IMR-90 (cell line): ENCODE results near the gene BCL11A. TPM values are rescaled to one million over a fixed set of nuclear protein-coding genes. Genes with fewer than 3 reads are reported as not detected.

Experiments
- ATAC-seq: fragments of 200-7000 bp; cut with Tn5 transposase; 2 replicates; pipeline ENCODE4 v1.9.1; 2020; ENCODE audit warnings: low read depth, mild to moderate bottlenecking, moderate library complexity
- BruUV-seq: library from RNA; stranded (reverse); fragments of 400-500 nt; replicated peaks from 2 replicates; lab custom pipeline; 2021; lab: Mats Ljungman, UMichigan
- CTCF ChIA-PET: fragments of 300-600 bp; formaldehyde crosslinking; extraction: SDS; loops from one replicate; lab custom pipeline; 2021; ENCODE audit warnings: antibody characterized with exemption; lab: Yijun Ruan, JAX
- POLR2A ChIA-PET: fragments of 300-600 bp; sonication (Branson Sonifier 250); formaldehyde crosslinking; loops from one replicate; lab custom pipeline; 2022; ENCODE audit warnings: antibody characterized with exemption; ENCODE audit not compliant: unreplicated experiment; lab: Charles Lee
- DNase-seq: peaks from one replicate; pipeline ENCODE4 v3.0.0; 2013
- H2AFZ ChIP-seq: replicated peaks from 2 replicates; pipeline ENCODE3; 2013; ENCODE audit warnings: low read length, mild to moderate bottlenecking; ENCODE audit not compliant: poor library complexity
- H2AK5ac ChIP-seq: 2 replicates; pipeline ENCODE4 v1.6.1; 2013; ENCODE audit warnings: low read depth, low read length, inconsistent platforms
- H2AK9ac ChIP-seq: replicated peaks from 2 replicates; pipeline ENCODE3; 2013; ENCODE audit warnings: mild to moderate bottlenecking, low read depth, low read length, moderate library complexity; ENCODE audit not compliant: poor library complexity
- H2BK120ac ChIP-seq: 2 replicates; pipeline ENCODE4 v1.6.1; 2013; ENCODE audit warnings: low read depth, low read length, inconsistent platforms
- H2BK15ac ChIP-seq: 3 replicates; pipeline ENCODE4 v1.6.1; 2013; ENCODE audit warnings: low read depth, low read length, inconsistent platforms
- H2BK20ac ChIP-seq: 2 replicates; pipeline ENCODE4 v1.6.1; 2013; ENCODE audit warnings: low read depth, mild to moderate bottlenecking, inconsistent platforms, low read length, moderate library complexity
- H2BK5ac ChIP-seq: 2 replicates; pipeline ENCODE4 v1.6.1; 2013; ENCODE audit warnings: mild to moderate bottlenecking, low read depth, low read length, inconsistent platforms; ENCODE audit not compliant: poor library complexity, severe bottlenecking
- H3K14ac ChIP-seq: replicated peaks from 2 replicates; pipeline ENCODE4 v1.6.1; 2013; ENCODE audit warnings: low read depth, low read length, inconsistent platforms
- H3K18ac ChIP-seq: 2 replicates; pipeline ENCODE4 v1.6.1; 2013; ENCODE audit warnings: low read depth, low read length, control low read depth
- H3K23ac ChIP-seq: 2 replicates; pipeline ENCODE4 v1.6.1; 2013; ENCODE audit warnings: low read depth, low read length, inconsistent platforms
- H3K27ac ChIP-seq: 2 replicates; pipeline ENCODE4 v1.5.1; 2013; ENCODE audit warnings: mild to moderate bottlenecking, control low read depth, low read length; ENCODE audit not compliant: insufficient read depth
- H3K27me3 ChIP-seq: 2 replicates; pipeline ENCODE4 v1.6.1; 2013; ENCODE audit warnings: low read length; ENCODE audit not compliant: control insufficient read depth, insufficient read depth
- H3K36me3 ChIP-seq: 2 replicates; pipeline ENCODE4 v1.6.1; 2013; ENCODE audit warnings: low read length, mixed read lengths; ENCODE audit not compliant: control insufficient read depth, insufficient read depth
- H3K4ac ChIP-seq: 2 replicates; pipeline ENCODE4 v1.6.1; 2013; ENCODE audit warnings: low read depth, low read length, inconsistent platforms
- H3K4me1 ChIP-seq: 2 replicates; pipeline ENCODE4 v1.6.1; 2013; ENCODE audit warnings: low read length, mixed read lengths; ENCODE audit not compliant: control insufficient read depth, insufficient read depth
- H3K4me2 ChIP-seq: 2 replicates; pipeline ENCODE4 v1.6.1; 2013; ENCODE audit warnings: low read depth, mild to moderate bottlenecking, control low read depth, low read length, moderate library complexity
- H3K4me3 ChIP-seq: 2 replicates; pipeline ENCODE4 v1.5.1; 2013; ENCODE audit warnings: low read depth, mild to moderate bottlenecking, control low read depth, low read length, moderate library complexity; ENCODE audit not compliant: insufficient read depth
- H3K56ac ChIP-seq: 2 replicates; pipeline ENCODE4 v1.6.1; 2013; ENCODE audit warnings: low read length, inconsistent platforms; ENCODE audit not compliant: insufficient read depth; ENCODE audit errors: extremely low read depth
- H3K79me1 ChIP-seq, 2 experiments: 2 replicates each; pipeline ENCODE4 v1.6.1; 2013; ENCODE audit warnings: low read length in 2 of 2, inconsistent platforms in 1 of 2, low read depth in 1 of 2
- H3K9ac ChIP-seq: 2 replicates; pipeline ENCODE4 v1.6.1; 2013; ENCODE audit warnings: low read depth, low read length, control low read depth
- H3K9me1 ChIP-seq: 2 replicates; pipeline ENCODE4 v1.6.1; 2013; ENCODE audit warnings: low read length, inconsistent platforms; ENCODE audit not compliant: insufficient read depth
- H3K9me3 ChIP-seq: 2 replicates; pipeline ENCODE4 v1.6.1; 2013; ENCODE audit warnings: low read length; ENCODE audit not compliant: control insufficient read depth, insufficient read depth
- H4K20me1 ChIP-seq: 2 replicates; pipeline ENCODE4 v1.6.1; 2013; ENCODE audit warnings: low read length, inconsistent platforms; ENCODE audit not compliant: insufficient read depth
- H4K5ac ChIP-seq: 2 replicates; pipeline ENCODE4 v1.6.1; 2013; ENCODE audit warnings: mild to moderate bottlenecking, low read depth, low read length, control low read depth
- H4K8ac ChIP-seq, 2 experiments: 2 replicates each; pipeline ENCODE4 v1.6.1; 2013; ENCODE audit warnings: low read depth in 2 of 2, low read length in 2 of 2, control low read depth in 1 of 2, inconsistent platforms in 1 of 2
- H4K91ac ChIP-seq: 2 replicates; pipeline ENCODE4 v1.6.1; 2013; ENCODE audit warnings: low read depth, low read length, inconsistent platforms; ENCODE audit not compliant: insufficient read depth
- BHLHE40 ChIP-seq: fragments of 150-350 bp; IDR thresholded peaks from 2 replicates; pipeline ENCODE4 v1.6.1; 2016; ENCODE audit warnings: mild to moderate bottlenecking, low read depth, low read length
- CEBPB ChIP-seq: IDR thresholded peaks from 2 replicates; pipeline ENCODE4 v1.6.1; 2012; ENCODE audit warnings: low read depth, low read length, improper control_type of control experiment
- CHD1 ChIP-seq: IDR thresholded peaks from 2 replicates; pipeline ENCODE4 v1.6.1; 2012; ENCODE audit warnings: low read depth, low read length, improper control_type of control experiment
- CTCF ChIP-seq: conservative IDR thresholded peaks from 2 replicates; pipeline ENCODE4 v1.5.1; 2012; ENCODE audit warnings: mild to moderate bottlenecking, low read depth, low read length, improper control_type of control experiment
- ELK1 ChIP-seq: fragments of 150-350 bp; IDR thresholded peaks from 2 replicates; pipeline ENCODE4 v1.6.1; 2016; ENCODE audit warnings: low read depth, mild to moderate bottlenecking, low read length, moderate library complexity, borderline replicate concordance
- FOS ChIP-seq: fragments of 150-350 bp; IDR thresholded peaks from 2 replicates; pipeline ENCODE4 v1.6.1; 2016; ENCODE audit warnings: low read depth, low read length
- MAFK ChIP-seq: IDR thresholded peaks from 2 replicates; pipeline ENCODE4 v1.6.1; 2012; ENCODE audit warnings: low read depth, low read length, improper control_type of control experiment
- MAZ ChIP-seq: IDR thresholded peaks from 2 replicates; pipeline ENCODE4 v1.6.1; 2012; ENCODE audit warnings: low read depth, mild to moderate bottlenecking, low read length, improper control_type of control experiment, moderate library complexity, borderline replicate concordance
- MXI1 ChIP-seq: IDR thresholded peaks from 2 replicates; pipeline ENCODE4 v1.6.1; 2012; ENCODE audit warnings: low read depth, mild to moderate bottlenecking, low read length, moderate library complexity, borderline replicate concordance
- NFE2L2 ChIP-seq: fragments of 150-350 bp; IDR thresholded peaks from 2 replicates; pipeline ENCODE4 v1.6.1; 2016; ENCODE audit warnings: low read depth, mild to moderate bottlenecking, low read length
- POLR2A ChIP-seq: IDR thresholded peaks from 2 replicates; pipeline ENCODE4 v1.6.1; 2012; ENCODE audit warnings: mild to moderate bottlenecking, low read depth, low read length
- RAD21 ChIP-seq: IDR thresholded peaks from 2 replicates; pipeline ENCODE4 v1.6.1; 2012; ENCODE audit warnings: low read length, improper control_type of control experiment
- RCOR1 ChIP-seq: IDR thresholded peaks from 2 replicates; pipeline ENCODE4 v1.6.1; 2012; ENCODE audit warnings: mild to moderate bottlenecking, low read length, improper control_type of control experiment; ENCODE audit not compliant: insufficient replicate concordance
- RFX5 ChIP-seq: IDR thresholded peaks from 2 replicates; pipeline ENCODE4 v1.8.0; 2012; ENCODE audit warnings: low read depth, mild to moderate bottlenecking, low read length, moderate library complexity
- SMC3 ChIP-seq: fragments of 150-350 bp; IDR thresholded peaks from 2 replicates; pipeline ENCODE4 v1.6.1; 2016; ENCODE audit warnings: low read depth, mild to moderate bottlenecking, antibody characterized with exemption, low read length, moderate library complexity
- USF2 ChIP-seq: fragments of 150-350 bp; IDR thresholded peaks from 2 replicates; pipeline ENCODE4 v1.6.1; 2017; ENCODE audit warnings: mild to moderate bottlenecking, antibody characterized with exemption, low read length, low read depth
- WGBS, 2 experiments: methylation state at CpG; one replicate each; pipeline versions ENCODE4 v1.1.5 to v1.1.7; 2013; ENCODE audit warnings: missing lambda C conversion rate in 2 of 2; ENCODE audit not compliant: insufficient read length in 1 of 2; ENCODE audit errors: extremely low coverage in 2 of 2; 5-methylcytosine and 5-hydroxymethylcytosine counted together
- dilution Hi-C: fragments of 300-500 bp; cut with HindIII; formaldehyde crosslinking; loops from one replicate; pipeline ENCODE4 v1.14.3; 2018; ENCODE audit warnings: low sequenced_read_pairs; ENCODE audit not compliant: unreplicated experiment
- in situ Hi-C: fragments of 300-500 bp; cut with MboI; formaldehyde crosslinking; loops from 3 replicates; pipeline ENCODE4 v1.14.3; 2019; ENCODE audit warnings: low sequenced_read_pairs, inconsistent platforms, mixed read lengths
- intact Hi-C: fragments of 100-400 bp; cut with micrococcal nuclease; formaldehyde crosslinking; loops from 2 replicates; pipeline ENCODE4 v1.10.0; 2022
- polyA plus RNA-seq, 3 experiments: library from polyadenylated mRNA; depleted of rRNA; stranded (reverse); fragments of >200 nt; gene quantifications; 2 replicates each; pipeline ENCODE4 v1.2.3, GENCODE V29; 2012; ENCODE audit warnings: low replicate concordance in 1 of 3
- total RNA-seq: library from RNA; depleted of rRNA; stranded (reverse); fragments of >200 nt; gene quantifications from 2 replicates; pipeline ENCODE4 v1.2.3, GENCODE V29; 2012

The BCL11A gene
- total and polyA plus RNA-seq, 2 of the 4 experiments (the other 2 are of a cell fraction) = 1.0 to 1.1 TPM

GRCh38 chr2:60440079-60440766 lies 113.2 kb downstream of the BCL11A start:
- no peaks in the 10 kb centered on the region for H3K79me1 ChIP-seq
- H2AFZ ChIP-seq = peak overlapping the region; percentile 51
- no peaks in the 10 kb centered on the region for H3K27me3 ChIP-seq
- intact Hi-C loops (no loop called here), dilution Hi-C loops (no loop called here), in situ Hi-C loops (no loop called here)
- CTCF ChIA-PET = interaction anchor here (0.6 to 1.0 kb wide), 2 partner anchors 8 to 1588 kb away, joined by 3 read pairs; no protein-coding TSS in a partner anchor
- H2BK20ac ChIP-seq = no peak overlapping the region
- no peak overlapping the region for H3K56ac ChIP-seq
- H3K4me2 ChIP-seq = no peak overlapping the region
- no peak overlapping the region for H4K5ac ChIP-seq
- TF ChIP-seq CHD1 (no peak), RAD21 (no peak), MXI1 (no peak), CTCF (no peak), CEBPB (no peak), USF2 (no peak), NFE2L2 (no peak), RFX5 (no peak), SMC3 (no peak), MAZ (no peak), MAFK (no peak), BHLHE40 (no peak), FOS (no peak), ELK1 (no peak), RCOR1 (no peak), POLR2A (no peak)
- no TSS peak for BruUV-seq
- H3K23ac ChIP-seq = no peak overlapping the region
- no peak overlapping the region for H3K9ac ChIP-seq
- H3K27ac ChIP-seq = no peak overlapping the region
- H2BK5ac ChIP-seq = no peak overlapping the region
- WGBS, 2 experiments = no CpG with 5 or more reads among the region's 3 CpGs
- ATAC-seq (no peak), DNase-seq (no peak)
- H3K36me3 ChIP-seq = no peaks in the 10 kb centered on the region
- no peak overlapping the region for H3K4ac ChIP-seq
- no peaks in the 10 kb centered on the region for H3K9me1 ChIP-seq
- H4K20me1 ChIP-seq = no peaks in the 10 kb centered on the region
- no peak overlapping the region for H2BK15ac ChIP-seq
- H3K9me3 ChIP-seq = no peaks in the 10 kb centered on the region
- H2AK9ac ChIP-seq = no peak overlapping the region
- POLR2A ChIA-PET = no interaction called here
- no peak overlapping the region for H3K14ac ChIP-seq
- H3K18ac ChIP-seq = no peak overlapping the region
- no peak overlapping the region for H4K91ac ChIP-seq
- H4K8ac ChIP-seq = no peak overlapping the region
- no peak overlapping the region for H3K4me3 ChIP-seq
- H3K4me1 ChIP-seq = no peaks in the 10 kb centered on the region
- H2BK120ac ChIP-seq = no peak overlapping the region
- H2AK5ac ChIP-seq = no peak overlapping the region
